Heart left ventricle (tissue), 13 donors: ENCODE results near the gene SAP30BP.

ENCODE experiments used
- CTCF ChIP-seq, 12 donors: fragments of 200-600 bp; sonication (generic) in 4 of 12; IDR thresholded peaks; one replicate each; pipeline versions ENCODE4 v1.5.0 to v1.8.0; 2018 to 2022; ENCODE audit warnings: antibody characterized with exemption in 12 of 12, mild to moderate bottlenecking in 5 of 12
- POLR2A ChIP-seq, 2 donors: fragments of 450-650 bp; IDR thresholded peaks; one replicate each; pipeline ENCODE4 v1.6.1; 2017; ENCODE audit warnings: antibody characterized with exemption in 2 of 2, mild to moderate bottlenecking in 2 of 2, moderate library complexity in 2 of 2
- donor health status: ischemic (EF 13 %, LVEDD 7.1; RV severe dilation, severe dysfunction).
- donor health status: DM: no; HTN: yes; CAD: no.
- donor health status: DM: no; HTN: no; CAD: no.
- donor health status: ischemic (EF 25% LVEDD 6.9; RV normal size, moderate dysfunction).
- donor health status: ischemic (EF 25% LVEDD 5.7; RV mildly dilated, moderate dysfunction).
- donor health status: ischemic (EF 35%, LVEDD 5.7; RV mildly dilated, moderate dysfunction).
- donor health status: nonischemic (EF 11% LVEDD 7.7; RV severe dilation, severe dysfunction).
- donor health status: DM: yes; HTN: yes; CAD: no.
- donor health status: PGD.
- donor health status: ischemic (EF 29% LVEDD 5.4; RV normal size, mild dysfunction).
- donor health status: nonischemic (EF 23%, LVEDD 6.1; RV moderate dilation, normal function).

GRCh38 chr17:75695141-75695829 is 28.1 kb downstream of the SAP30BP start:
- TF ChIP-seq CTCF (IDR thresholded peaks at IDR 0.05): no peak
- TF ChIP-seq POLR2A (IDR thresholded peaks at IDR 0.05): no peak
